Liver (tissue), 3 donors: ENCODE data around the gene CARD11.

Experiments used
- EGR1 ChIP-seq, 2 donors: IDR thresholded peaks; 2 replicates each; pipeline ENCODE4 v1.6.1; 2016 to 2018; ENCODE audit warnings: antibody characterized with exemption in 2 of 2, low read depth in 2 of 2
- GABPA ChIP-seq, 2 donors: IDR thresholded peaks in 1 of 2; conservative IDR thresholded peaks in 1 of 2; 2 replicates each; pipeline ENCODE4 v1.6.1; 2016; ENCODE audit warnings: antibody characterized with exemption in 2 of 2, mild to moderate bottlenecking in 1 of 2, moderate library complexity in 1 of 2
- HNF4A ChIP-seq, 2 donors: conservative IDR thresholded peaks; 2 replicates each; pipeline ENCODE4 v1.6.1; 2016; ENCODE audit warnings: antibody characterized with exemption in 2 of 2, mild to moderate bottlenecking in 2 of 2
- JUND ChIP-seq, 2 donors: IDR thresholded peaks; 2 replicates each; pipeline ENCODE4 v1.6.1; 2016; ENCODE audit warnings: antibody characterized with exemption in 2 of 2
- RXRA ChIP-seq, 2 donors: IDR thresholded peaks; 2 replicates each; pipeline ENCODE4 v1.6.1; 2017 to 2018; ENCODE audit warnings: antibody characterized with exemption in 2 of 2, mild to moderate bottlenecking in 1 of 2
- SP1 ChIP-seq: IDR thresholded peaks from 2 replicates; pipeline ENCODE4 v1.6.1; 2018; ENCODE audit warnings: antibody characterized with exemption, mild to moderate bottlenecking
- TAF1 ChIP-seq: conservative IDR thresholded peaks from 2 replicates; pipeline ENCODE4 v1.6.1; 2016; ENCODE audit warnings: antibody characterized with exemption, mild to moderate bottlenecking
- YY1 ChIP-seq: IDR thresholded peaks from 2 replicates; pipeline ENCODE4 v1.6.1; 2016; ENCODE audit warnings: antibody characterized with exemption, mild to moderate bottlenecking
- TF ChIP-seq, protein P1 (sequence below): fragments of 150-350 bp; IDR thresholded peaks from 2 replicates; pipeline ENCODE4 v1.5.1; 2017; ENCODE audit warnings: improper control_type of control experiment, low read depth, low read length; ENCODE audit not compliant: missing input control
- TF ChIP-seq, protein P2 (sequence below): IDR thresholded peaks from 2 replicates; pipeline ENCODE4 v1.6.1; 2016; ENCODE audit warnings: antibody characterized with exemption
- TF ChIP-seq, protein P3 (sequence below): IDR thresholded peaks from 2 replicates; pipeline ENCODE4 v1.6.1; 2016; ENCODE audit warnings: antibody characterized with exemption
- TF ChIP-seq, protein P4 (sequence below): IDR thresholded peaks from 2 replicates; pipeline ENCODE4 v1.6.1; 2016; ENCODE audit warnings: antibody characterized with exemption, mild to moderate bottlenecking
- donor health status: healthy.
- donor health status: healthy.

DNA sequence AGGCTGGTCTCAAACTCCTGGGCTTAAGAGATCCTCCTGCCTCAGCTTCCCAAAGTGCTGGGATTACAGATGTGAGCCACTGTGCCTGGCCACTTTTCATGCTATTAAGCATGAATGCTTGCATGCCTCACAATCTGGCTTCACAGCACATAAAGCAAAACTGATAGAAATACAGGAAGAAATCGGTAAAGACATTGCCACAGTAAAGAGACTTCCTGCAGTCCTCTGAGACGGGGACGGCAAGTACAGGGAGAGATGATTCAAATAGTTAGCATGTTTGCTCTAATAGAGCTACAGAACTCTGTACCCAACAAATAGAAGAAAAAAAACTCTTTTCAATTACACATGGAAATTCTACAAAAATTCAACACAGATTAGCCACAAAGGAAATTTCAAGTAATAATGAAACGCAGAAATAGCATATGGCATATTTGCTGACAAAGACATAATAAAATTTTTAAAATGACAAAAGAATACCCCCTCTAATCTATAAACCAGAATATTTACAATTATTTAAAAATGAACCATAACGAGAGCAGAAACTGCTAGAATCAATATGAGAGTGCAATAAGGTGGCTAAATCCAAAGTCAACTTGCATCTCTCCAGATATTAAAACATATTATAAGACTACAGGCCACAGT, 32.3 kb downstream of the CARD11 start:
- no peak for TF ChIP-seq HNF4A (conservative IDR thresholded peaks at IDR 0.05)
- TF ChIP-seq, protein P1, sequence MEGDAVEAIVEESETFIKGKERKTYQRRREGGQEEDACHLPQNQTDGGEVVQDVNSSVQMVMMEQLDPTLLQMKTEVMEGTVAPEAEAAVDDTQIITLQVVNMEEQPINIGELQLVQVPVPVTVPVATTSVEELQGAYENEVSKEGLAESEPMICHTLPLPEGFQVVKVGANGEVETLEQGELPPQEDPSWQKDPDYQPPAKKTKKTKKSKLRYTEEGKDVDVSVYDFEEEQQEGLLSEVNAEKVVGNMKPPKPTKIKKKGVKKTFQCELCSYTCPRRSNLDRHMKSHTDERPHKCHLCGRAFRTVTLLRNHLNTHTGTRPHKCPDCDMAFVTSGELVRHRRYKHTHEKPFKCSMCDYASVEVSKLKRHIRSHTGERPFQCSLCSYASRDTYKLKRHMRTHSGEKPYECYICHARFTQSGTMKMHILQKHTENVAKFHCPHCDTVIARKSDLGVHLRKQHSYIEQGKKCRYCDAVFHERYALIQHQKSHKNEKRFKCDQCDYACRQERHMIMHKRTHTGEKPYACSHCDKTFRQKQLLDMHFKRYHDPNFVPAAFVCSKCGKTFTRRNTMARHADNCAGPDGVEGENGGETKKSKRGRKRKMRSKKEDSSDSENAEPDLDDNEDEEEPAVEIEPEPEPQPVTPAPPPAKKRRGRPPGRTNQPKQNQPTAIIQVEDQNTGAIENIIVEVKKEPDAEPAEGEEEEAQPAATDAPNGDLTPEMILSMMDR: no peak
- TF ChIP-seq, protein P2, sequence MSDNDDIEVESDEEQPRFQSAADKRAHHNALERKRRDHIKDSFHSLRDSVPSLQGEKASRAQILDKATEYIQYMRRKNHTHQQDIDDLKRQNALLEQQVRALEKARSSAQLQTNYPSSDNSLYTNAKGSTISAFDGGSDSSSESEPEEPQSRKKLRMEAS: no peak
- TF ChIP-seq RXRA (IDR thresholded peaks at IDR 0.05): no peak
- TF ChIP-seq JUND (IDR thresholded peaks at IDR 0.05): no peak
- no peak for TF ChIP-seq YY1
- TF ChIP-seq, protein P3, sequence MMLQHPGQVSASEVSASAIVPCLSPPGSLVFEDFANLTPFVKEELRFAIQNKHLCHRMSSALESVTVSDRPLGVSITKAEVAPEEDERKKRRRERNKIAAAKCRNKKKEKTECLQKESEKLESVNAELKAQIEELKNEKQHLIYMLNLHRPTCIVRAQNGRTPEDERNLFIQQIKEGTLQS: no peak
- TF ChIP-seq GABPA (IDR thresholded peaks at IDR 0.05 in 1 of 2, conservative IDR thresholded peaks at IDR 0.05 in 1 of 2): no peak
- TF ChIP-seq, protein P4, sequence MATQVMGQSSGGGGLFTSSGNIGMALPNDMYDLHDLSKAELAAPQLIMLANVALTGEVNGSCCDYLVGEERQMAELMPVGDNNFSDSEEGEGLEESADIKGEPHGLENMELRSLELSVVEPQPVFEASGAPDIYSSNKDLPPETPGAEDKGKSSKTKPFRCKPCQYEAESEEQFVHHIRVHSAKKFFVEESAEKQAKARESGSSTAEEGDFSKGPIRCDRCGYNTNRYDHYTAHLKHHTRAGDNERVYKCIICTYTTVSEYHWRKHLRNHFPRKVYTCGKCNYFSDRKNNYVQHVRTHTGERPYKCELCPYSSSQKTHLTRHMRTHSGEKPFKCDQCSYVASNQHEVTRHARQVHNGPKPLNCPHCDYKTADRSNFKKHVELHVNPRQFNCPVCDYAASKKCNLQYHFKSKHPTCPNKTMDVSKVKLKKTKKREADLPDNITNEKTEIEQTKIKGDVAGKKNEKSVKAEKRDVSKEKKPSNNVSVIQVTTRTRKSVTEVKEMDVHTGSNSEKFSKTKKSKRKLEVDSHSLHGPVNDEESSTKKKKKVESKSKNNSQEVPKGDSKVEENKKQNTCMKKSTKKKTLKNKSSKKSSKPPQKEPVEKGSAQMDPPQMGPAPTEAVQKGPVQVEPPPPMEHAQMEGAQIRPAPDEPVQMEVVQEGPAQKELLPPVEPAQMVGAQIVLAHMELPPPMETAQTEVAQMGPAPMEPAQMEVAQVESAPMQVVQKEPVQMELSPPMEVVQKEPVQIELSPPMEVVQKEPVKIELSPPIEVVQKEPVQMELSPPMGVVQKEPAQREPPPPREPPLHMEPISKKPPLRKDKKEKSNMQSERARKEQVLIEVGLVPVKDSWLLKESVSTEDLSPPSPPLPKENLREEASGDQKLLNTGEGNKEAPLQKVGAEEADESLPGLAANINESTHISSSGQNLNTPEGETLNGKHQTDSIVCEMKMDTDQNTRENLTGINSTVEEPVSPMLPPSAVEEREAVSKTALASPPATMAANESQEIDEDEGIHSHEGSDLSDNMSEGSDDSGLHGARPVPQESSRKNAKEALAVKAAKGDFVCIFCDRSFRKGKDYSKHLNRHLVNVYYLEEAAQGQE: no peak
- no peak for TF ChIP-seq EGR1 (IDR thresholded peaks at IDR 0.05; ENCODE audit: low read depth in 2 of 2)
- TF ChIP-seq TAF1: no peak
- no peak for TF ChIP-seq SP1
